ENCODE data around the gene TRIAP1.
A peak's percentile ranks its signal among the peaks of the same experiment; 100 is the strongest.

GRCh38 chr12:120439646-120440247 lies 6.4 kb downstream of the TRIAP1 start:
- TF ChIP-seq, protein P1, sequence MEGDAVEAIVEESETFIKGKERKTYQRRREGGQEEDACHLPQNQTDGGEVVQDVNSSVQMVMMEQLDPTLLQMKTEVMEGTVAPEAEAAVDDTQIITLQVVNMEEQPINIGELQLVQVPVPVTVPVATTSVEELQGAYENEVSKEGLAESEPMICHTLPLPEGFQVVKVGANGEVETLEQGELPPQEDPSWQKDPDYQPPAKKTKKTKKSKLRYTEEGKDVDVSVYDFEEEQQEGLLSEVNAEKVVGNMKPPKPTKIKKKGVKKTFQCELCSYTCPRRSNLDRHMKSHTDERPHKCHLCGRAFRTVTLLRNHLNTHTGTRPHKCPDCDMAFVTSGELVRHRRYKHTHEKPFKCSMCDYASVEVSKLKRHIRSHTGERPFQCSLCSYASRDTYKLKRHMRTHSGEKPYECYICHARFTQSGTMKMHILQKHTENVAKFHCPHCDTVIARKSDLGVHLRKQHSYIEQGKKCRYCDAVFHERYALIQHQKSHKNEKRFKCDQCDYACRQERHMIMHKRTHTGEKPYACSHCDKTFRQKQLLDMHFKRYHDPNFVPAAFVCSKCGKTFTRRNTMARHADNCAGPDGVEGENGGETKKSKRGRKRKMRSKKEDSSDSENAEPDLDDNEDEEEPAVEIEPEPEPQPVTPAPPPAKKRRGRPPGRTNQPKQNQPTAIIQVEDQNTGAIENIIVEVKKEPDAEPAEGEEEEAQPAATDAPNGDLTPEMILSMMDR (IDR thresholded peaks at IDR 0.05; ENCODE audit: extremely low read depth in 1 of 2, insufficient read depth in 1 of 2, low read depth in 1 of 2, low read length in 2 of 2) = peak; percentile 34 to 82
- TF ChIP-seq MYC (IDR thresholded peaks at IDR 0.05; ENCODE audit: low read depth, low read length) (no peak), POLR2AphosphoS5 (IDR thresholded peaks at IDR 0.05; ENCODE audit: insufficient read depth, low read depth, low read length) (no peak), JUN (IDR thresholded peaks at IDR 0.05; ENCODE audit: borderline replicate concordance, insufficient read depth, insufficient read length, low read depth) (no peak), EZH2 (IDR thresholded peaks at IDR 0.05; ENCODE audit: borderline replicate concordance, low read depth, low read length, severe bottlenecking) (no peak), POLR2A (IDR thresholded peaks at IDR 0.05; ENCODE audit: low read depth, low read length) (no peak)
- TF ChIP-seq, protein P2, sequence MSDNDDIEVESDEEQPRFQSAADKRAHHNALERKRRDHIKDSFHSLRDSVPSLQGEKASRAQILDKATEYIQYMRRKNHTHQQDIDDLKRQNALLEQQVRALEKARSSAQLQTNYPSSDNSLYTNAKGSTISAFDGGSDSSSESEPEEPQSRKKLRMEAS (IDR thresholded peaks at IDR 0.05; ENCODE audit: insufficient read depth, insufficient read length) = no peak
